Measurements from ENCODE around the gene RAB8B.

The RAB8B gene

DNA sequence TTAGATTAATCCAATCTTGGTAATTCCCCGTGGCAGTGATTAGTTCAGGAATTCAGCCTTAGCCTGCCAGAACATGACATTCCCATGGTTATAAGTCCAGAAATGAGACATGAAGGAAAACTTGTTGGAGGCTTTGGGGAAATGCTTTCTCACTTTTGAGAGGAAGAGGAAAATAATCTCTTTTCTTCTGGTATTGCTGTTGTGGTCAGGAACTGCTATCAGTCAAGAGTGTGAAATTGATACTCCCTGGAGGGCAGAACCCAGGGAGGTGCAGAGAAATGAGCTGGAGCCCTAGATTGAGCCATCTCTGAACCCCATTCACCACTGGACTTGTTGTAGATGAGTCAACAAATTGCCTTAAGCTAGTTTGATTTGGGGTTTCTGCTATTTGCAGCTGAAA lies 49.4 kb downstream of the RAB8B start:
- no peak for DNase-seq

DNA sequence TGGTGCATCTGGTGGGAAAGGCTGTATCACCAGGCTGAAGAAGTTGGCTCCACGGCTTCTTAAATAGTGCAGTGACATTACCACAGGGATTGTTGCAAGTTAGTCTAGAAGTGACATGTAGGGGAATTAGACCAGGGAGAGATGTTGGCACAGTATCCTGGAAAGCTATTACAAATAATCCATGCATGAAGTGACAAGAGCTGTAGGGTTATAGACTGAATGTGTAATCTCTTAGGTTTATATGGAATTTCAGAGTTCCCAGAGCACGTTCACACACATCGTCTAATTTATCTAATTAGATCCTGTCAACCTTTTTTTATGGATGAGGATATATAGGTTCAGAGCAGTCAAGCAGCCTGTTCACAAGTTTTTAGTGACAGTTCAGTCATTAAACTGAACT lies 50.7 kb downstream of the RAB8B start:
- no peak for DNase-seq

DNA sequence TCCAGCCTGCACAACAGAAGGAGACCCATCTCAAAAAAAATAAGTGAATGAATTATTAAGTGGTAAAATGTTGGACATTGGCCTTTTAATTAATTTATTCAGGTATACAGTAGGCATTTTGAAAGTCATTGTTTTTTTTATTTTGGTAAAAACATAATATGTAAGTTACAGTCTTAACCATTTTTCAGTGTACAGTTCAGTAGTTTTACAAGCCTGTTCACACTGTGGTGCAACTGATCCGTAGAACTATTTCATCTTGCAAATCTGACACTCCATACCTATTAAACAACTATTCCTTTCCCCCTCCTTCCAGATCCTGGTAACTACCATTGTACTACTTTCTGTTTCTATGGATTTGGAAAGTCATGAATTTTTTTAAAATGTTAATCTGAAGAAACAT lies 51.9 kb downstream of the RAB8B start:
- no peak for DNase-seq

DNA sequence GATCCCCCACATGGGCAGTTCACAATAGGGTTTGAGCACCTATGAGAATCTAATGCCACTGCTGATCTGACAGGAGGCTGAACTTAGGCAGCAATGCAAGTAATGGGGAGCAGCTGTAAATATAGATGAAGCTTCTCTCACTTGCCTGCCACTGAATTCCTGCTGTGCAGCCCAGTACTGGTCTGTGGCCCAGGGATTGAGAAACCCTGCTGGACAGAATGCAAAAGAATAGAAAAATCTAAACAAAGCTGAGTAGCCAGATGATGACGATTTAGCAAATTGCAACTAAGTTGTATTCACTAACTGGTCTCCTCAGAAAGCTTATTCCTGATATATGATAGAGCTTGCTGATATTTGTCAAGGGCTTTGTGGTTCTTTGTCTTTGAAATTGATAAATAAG lies 53.7 kb downstream of the RAB8B start:
- no peak for DNase-seq

DNA sequence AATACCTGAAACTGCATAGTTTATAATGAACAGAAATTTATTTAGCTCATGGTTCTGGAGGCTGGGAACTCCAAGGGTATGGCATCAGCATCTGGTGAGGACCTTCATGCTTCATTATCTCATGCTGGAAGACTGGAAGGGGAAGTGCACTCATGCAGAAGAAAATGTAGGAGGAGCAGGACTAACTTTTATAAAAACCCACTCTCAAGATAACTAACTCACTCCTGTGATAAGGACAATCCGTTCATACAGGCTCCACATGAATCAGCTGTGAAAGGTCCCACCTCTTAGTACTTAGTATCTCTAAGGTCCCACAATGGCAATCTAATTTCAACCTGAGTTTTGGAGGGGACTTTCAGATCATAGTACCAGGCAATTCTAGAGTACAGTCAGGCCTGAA lies 54.4 kb downstream of the RAB8B start:
- no peak for DNase-seq

DNA sequence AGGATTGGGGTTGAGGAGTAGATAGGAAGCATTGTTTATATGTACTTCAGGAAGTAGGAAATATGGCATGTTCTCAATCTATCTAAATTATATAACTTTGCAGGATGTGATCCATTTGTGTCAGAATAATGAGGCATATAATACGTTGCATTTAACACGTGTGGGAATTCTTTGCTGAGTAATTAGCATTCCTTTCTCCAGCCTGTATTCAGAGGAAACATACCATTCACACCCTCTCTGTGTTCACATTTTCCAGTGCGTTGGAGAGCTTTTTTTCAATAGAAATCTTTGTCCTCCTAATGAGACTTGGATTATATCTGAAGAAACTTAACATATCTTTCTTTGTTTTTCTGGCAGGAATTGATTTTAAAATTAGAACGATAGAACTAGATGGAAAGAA lies 55.0 kb downstream of the RAB8B start:
- DNase-seq = no peak

DNA sequence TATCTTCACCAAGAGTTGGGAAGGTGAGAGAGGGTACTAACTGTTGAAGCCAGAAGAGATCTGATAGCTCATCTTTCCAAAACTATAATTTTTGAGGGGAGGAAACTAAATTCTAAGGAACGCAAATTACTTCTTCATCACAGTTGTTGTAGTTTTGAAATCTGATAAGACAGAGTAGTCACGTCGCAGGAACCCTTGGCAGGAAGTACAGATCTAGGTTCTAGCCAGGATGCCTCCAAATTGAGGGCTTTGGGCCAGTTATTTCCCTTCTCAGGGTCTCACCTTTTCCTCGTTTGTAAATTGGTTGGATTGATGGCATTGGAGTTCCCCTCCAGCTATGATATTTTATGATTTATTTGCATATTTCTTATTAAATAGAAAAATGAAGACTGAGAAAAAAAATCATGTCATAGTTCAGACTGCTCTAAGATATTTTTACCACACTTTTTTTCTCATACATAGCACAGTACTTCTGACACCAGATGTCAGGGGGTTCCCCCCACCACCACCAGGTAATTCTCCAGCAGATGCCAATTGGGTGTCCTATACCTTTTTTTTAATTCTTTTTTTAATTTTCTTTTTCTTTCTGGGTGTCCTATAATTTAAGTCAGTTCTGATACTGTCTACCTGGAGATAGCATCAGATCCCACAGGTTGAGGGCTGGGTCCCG lies 55.7 kb downstream of the RAB8B start:
- no peak for DNase-seq

DNA sequence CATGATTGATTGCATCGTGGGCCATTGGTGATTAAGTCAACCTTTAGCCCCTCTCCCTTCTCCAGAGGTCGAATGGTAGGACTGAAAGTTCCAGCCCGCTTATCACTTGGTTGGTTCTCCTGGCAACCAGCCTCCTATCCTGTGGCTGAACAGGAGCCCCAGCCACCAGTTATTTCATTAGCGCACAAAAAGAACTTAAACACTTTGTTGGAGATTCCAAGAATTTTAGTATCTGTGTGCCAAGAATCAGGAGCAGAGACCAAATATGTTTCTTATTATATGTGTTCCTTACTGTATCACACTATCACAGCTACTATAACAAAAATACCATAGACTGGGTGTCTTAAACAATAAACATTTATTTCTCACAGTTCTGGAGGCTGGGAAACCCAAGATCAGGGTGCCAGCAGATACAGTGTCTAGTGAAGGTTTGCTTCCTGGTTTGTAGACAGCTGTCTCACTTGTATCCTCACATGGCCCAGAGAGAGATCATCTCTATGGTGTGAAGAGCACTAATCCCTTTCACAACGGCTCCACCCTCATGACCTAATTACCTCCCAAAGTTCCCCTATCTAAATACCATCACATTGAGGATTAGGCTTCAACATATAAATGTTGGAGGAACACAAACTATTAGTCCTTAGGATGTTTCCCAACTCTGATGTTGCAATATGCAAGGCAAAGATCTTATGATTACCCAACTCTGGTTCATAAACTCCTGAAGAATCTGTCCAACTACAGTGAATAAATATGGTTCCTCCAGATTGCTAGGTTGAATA lies 57.5 kb downstream of the RAB8B start:
- no peak for DNase-seq

DNA sequence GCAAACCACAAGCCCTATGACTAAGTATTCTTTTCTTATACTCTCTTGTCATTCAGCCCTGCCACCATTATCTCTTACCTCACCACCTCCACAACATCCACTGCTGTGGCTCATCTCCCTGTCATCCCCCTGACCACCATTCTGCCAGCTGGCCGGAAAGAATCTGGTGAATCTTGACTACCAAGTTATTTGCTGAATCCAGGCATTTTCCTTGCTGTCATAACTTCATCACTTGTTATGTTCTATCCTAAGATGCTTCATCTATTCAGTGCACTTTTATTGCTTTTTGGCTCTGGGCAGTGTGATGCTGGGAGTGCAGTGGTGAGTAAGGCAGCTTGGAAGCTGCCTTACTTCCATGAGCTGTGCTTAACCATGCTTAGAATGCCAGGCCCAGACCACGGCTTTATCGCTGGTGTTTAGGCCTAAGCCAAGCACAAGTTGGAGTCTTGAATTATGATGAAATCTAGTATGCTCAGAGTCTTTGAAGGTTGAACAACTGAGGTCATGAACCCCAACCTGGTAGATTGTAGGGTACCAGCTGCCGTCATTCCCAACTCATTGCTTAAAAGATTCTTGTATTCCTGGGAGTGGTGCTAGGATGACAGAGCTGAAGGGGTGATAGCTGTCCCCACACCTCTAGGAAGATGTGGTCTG lies 61.0 kb downstream of the RAB8B start:
- DNase-seq = no peak

DNA sequence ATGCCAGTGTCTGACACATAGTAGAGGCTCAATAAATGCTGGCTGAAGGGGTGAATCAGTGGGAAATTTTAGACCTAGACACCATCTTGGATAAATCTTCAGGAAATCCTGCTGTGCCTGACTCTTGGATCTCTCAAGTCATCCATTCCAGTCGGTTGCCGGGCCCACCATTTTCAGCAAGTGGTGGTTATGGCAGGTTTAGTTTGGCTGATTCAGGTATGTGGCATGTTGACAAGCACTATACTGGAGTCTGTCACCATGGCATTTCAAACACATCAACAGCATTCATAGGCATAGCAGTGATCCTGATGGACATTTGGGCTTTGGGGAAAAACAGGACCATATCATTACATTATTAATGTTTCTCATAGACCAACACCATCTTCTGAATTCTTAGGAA lies 62.3 kb downstream of the RAB8B start:
- DNase-seq = no peak

DNA sequence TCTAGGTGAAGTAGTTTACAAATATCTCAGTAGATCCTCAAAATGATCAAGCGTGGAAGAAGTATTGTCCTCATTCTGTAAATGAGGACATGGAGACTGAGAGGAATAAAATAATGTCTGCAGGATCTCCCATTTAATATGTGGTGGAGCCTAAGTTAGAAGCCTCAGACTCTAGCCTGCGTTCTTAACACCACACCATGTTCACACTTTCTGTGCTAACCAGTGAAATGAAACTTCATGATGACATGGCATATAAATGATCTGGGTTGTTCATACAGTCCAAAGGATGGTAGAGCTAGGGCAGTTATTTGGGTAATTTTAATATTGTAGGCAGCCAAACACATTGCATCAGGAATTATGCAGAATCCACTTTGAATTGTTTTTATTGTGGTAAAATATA lies 62.9 kb downstream of the RAB8B start:
- no peak for DNase-seq

DNA sequence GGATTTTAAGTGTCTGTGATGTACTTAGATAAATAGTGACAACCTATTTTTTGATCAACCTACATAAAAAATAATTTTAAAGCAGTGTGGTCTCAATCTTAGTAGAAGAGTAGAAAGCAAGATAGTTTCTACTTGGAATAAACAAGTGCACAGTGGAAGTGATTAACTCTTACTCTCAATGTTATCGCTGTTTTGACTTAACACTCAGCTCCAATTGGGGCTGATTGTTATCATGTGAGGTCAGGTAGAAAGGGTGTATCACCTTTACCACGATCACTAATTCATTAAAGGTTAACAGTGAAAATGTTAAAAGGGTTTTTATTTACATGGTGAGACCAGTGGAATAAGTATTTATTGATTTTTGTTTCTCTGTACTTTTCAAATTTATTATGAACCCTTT lies 65.6 kb downstream of the RAB8B start:
- no peak for DNase-seq

DNA sequence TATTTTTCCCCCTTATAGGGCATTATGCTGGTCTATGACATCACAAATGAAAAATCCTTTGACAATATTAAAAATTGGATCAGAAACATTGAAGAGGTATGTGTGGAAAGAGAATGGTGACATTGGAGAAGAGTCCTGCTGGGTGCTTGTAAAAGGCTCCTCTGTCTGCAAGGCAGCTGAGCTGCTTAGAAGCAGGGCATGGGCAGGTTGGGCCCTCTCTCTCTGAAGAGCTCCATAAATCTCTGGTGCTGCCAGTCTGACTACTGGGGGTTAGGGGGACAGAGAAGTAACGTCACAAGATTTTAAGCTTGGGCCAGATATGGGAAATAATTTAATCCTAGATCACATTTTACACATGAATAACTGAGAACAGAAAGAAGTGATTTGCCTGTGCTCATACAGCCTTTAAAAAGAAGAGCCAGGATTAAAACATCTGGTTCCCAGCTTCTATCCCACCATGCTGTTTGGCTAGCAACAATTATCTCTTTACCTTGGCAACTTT lies 66.1 kb downstream of the RAB8B start:
- DNase-seq = no peak

DNA sequence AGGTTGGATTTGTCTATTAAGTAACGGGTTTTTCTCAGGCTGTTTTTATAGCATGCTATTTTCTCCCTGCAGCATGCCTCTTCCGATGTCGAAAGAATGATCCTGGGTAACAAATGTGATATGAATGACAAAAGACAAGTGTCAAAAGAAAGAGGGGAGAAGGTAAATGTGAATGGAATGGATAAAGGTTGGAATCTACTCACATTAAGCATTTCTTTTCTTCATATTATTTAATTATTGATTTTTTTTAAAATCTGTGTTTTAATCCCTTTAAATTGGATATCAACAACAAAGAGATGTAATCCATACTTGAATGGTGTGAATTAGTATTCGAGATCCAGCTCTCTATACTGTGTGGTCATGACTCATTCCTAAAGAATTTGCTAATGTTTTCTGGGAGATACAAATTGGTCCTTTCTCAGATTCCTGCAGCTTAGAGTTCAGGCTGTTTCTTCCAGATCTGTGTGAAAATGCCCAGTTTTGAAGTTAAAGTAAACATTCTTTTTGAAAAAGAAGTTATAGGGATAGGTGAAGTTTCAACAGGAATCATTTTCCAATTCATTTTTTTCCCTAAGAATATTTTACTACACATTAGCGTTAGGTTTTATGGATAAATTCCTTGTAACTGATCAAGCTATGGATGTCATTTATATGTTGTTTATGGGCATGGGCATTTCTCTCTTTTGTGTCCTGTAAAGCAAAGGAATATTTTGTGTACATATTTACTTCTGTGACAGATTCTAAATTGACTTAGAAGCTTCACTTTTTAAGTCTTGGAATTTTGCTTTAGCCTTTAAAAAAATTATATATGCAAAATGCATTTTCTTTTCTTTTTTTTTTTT lies 67.2 kb downstream of the RAB8B start:
- DNase-seq = no peak

DNA sequence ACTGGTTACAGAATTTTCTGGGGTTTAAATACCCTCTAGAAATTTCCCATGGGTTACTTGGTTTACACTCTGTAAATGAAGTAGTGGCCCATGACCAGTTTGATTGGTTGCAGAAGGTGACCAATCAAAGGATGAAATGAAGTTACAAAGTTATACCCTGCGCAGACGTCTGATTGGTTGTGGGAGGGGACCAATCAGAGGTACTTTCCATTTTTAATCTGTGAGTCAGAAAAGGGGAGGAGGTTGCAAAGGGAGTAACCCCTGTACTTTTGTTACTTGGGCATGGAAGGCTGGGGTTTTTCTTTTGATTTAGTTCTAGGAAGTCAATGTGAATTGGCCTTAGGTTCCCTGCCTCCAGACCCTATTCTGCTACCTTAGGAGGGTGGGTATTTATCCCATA lies 69.3 kb downstream of the RAB8B start:
- DNase-seq = no peak

DNA sequence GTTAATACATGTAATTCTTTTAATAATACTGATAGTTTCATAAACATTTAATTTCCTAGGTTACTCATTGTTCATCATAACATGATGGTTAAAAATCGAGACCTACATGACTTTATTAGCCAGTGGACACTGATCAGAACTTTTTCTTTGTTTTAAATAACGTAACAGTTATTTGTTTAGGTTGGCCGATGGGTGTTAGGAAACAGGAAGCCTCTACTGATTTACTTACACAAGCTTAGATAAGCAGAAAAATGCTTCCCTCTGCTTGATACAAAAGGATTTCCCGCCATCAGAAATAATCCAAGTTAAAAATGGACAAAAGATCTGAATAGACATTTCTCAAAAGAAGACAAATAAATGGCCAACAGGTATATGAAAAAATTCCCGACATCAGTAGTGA lies 71.4 kb downstream of the RAB8B start:
- DNase-seq = no peak

DNA sequence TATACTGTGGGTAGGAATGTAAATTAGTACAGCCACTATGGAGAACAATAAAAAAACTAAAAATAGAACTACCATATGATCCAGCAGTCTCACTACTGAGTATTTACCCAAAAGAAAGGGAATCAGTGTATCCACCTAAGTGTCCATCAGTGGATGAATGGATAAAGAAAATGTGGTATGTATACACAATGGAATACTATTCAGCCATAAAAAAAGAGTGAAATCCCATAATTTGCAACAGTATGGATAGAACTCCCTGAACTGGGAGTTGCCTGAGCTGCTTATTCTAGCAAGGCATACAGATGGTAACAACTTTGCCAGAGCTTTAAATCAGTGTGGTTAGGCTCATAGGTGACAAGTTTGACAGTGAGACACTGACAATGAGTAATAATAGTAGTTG lies 71.9 kb downstream of the RAB8B start:
- DNase-seq = no peak

DNA sequence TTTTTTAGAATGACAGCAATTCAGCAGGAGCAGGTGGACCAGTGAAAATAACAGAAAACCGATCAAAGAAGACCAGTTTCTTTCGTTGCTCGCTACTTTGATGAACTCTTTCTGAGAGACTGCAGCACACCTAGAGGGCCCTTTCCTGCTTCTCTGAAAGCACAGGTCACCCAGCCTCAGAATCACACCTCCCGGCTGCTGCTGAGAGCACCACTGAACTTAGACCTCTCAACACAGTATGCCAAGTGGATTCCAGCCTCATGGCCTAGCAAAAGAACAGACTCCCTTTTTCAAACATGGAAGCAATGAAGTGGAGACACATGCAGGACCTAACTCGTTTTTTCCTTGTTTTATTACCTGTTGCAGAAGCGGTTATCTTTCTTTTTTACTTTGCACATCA lies 74.1 kb downstream of the RAB8B start:
- no peak for DNase-seq

DNA sequence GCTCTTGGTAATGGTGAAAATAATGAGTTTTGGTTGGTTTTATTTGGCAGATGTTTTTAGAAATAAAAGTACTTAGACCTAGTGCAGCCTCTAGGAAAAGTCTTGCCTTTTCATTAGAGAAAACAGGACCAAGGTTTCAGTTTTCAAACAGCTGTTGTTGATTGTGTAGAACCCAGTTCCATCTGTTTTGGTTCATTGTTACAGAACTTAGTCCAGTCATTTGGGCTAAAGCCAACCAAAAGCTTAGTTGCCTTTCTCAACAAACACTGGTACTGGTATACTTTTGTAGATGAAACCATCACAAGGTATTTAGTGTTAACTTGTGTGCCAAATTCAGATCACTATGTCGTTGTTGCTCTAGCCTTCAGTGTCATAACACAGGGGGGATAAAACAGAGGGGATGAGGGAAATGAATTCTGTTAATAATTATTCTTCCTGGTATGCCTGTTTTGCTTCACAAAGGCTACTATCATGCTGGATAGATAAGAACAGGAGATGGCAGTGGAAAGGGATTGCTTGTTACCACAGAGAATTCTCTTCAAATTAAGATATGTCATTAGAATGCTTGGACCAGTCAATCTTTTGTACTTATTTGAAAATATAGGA lies 75.4 kb downstream of the RAB8B start:
- DNase-seq = no peak

DNA sequence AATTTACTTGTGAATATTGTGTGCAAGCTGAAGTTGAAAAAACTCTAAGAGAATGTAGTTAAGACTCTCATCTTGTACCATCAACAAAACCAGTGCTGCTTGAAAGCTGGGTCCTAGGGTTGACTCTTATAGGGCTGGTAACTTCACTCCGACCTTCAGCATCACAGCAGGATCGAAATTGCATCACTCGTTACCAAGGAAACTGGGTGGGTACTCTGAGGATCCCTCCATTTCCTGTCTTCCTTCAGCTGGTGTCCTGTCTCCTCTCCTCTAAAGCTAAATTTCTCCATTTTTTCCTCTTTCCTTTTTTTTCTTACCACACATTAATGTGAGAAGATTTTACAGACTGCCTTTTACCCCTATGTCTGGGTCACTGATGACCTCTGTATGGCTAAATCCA lies 85.0 kb downstream of the RAB8B start:
- no peak for DNase-seq

DNA sequence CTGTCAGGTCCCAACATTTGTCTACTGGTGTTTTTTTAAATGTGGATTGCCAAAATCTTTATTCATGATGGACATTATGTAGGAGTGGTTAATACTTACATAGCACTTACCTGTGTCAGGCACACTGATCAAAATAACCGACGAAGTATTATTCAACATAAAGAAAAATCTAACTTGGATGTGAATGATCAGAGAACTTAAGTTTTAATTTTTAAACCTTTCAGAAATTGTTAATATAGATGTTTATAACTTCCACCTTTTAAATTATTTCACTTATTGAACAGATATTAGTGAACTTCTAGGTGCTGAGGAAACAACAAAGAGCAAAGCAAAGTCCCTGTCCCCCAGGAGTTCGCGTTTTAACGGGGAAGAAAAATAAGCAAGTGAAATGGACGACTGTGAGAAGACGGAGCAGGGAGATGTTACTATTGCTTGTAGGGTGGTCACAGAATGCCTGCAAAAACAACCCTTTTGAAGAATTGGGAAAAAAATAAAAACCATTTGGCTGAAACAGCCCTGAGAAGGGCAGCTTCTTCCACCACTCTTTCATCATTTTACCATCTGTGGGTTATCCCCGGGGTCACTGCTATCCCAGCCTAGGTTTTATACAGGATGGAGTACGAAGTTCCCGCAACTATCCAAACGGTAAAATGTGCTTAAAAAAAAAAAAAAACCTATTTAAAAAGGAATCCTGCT lies 87.1 kb downstream of the RAB8B start:
- no peak for DNase-seq

All from right forelimb (tissue), 1 donor.